Keratinocyte (primary cell): Measurements from ENCODE around the gene TMC5. TPM values are rescaled to one million over a fixed set of nuclear protein-coding genes. Genes with fewer than 3 reads are reported as not detected.
"Not testable (repeated sequence)": the region's sequence is repeated elsewhere in the genome, so short reads cannot be mapped to it uniquely, and the experiment has no call there.

ENCODE experiments used
- DNase-seq: peaks from one replicate; pipeline ENCODE4 v3.0.0-alpha.2; 2011; ENCODE audit warnings: low read depth, missing footprints, low spot score
- FAIRE-seq: peaks from 2 replicates; lab custom pipeline; 2011; peaks lifted over from hg19 to GRCh38; lab: Jason Lieb, UNC
- H2AFZ ChIP-seq: 2 replicates; pipeline ENCODE4 v1.6.0; 2012; ENCODE audit warnings: low read length, control low read depth, inconsistent platforms; ENCODE audit not compliant: control insufficient read depth
- H3K27ac ChIP-seq: 2 replicates; pipeline ENCODE4 v1.5.1; 2011; ENCODE audit warnings: low read length; ENCODE audit not compliant: control insufficient read depth, insufficient read depth
- H3K27me3 ChIP-seq: 3 replicates; pipeline ENCODE4 v1.6.0; 2011; ENCODE audit warnings: low read length; ENCODE audit not compliant: control insufficient read depth, insufficient read depth; ENCODE audit errors: extremely low read depth
- H3K36me3 ChIP-seq, 2 experiments: 2 replicates in 1 of 2; 3 replicates in 1 of 2; pipeline ENCODE4 v1.5.1; 2011; ENCODE audit warnings: low read length in 2 of 2, mild to moderate bottlenecking in 1 of 2; ENCODE audit not compliant: control insufficient read depth in 2 of 2, insufficient read depth in 2 of 2; ENCODE audit errors: extremely low read depth in 1 of 2
- H3K4me1 ChIP-seq: 3 replicates; pipeline ENCODE4 v1.5.1; 2011; ENCODE audit warnings: low read length; ENCODE audit not compliant: control insufficient read depth, insufficient read depth; ENCODE audit errors: extremely low read depth
- H3K4me2 ChIP-seq: 3 replicates; pipeline ENCODE4 v1.6.0; 2011; ENCODE audit warnings: low read depth, low read length; ENCODE audit not compliant: control insufficient read depth, insufficient read depth; ENCODE audit errors: extremely low read depth
- H3K4me3 ChIP-seq, 3 experiments: fragments of 200-600 bp in 1 of 3; sonication (generic) in 1 of 3; 2 replicates in 2 of 3; 3 replicates in 1 of 3; pipeline ENCODE4 v1.5.1; 2011 to 2016; ENCODE audit warnings: low read length in 3 of 3, mild to moderate bottlenecking in 3 of 3, control low read depth in 2 of 3, inconsistent platforms in 1 of 3, low read depth in 1 of 3, mixed read lengths in 1 of 3, mixed run types in 1 of 3, moderate library complexity in 1 of 3; ENCODE audit not compliant: control insufficient read depth in 2 of 3, insufficient read depth in 2 of 3; ENCODE audit errors: extremely low read depth in 1 of 3
- H3K79me2 ChIP-seq: 2 replicates; pipeline ENCODE4 v1.6.0; 2012; ENCODE audit warnings: low read length; ENCODE audit not compliant: control insufficient read depth, insufficient read depth
- H3K9ac ChIP-seq: 3 replicates; pipeline ENCODE4 v1.6.0; 2011; ENCODE audit warnings: low read length; ENCODE audit not compliant: control insufficient read depth, insufficient read depth; ENCODE audit errors: extremely low read depth
- H3K9me1 ChIP-seq: 3 replicates; pipeline ENCODE4 v1.6.0; 2011; ENCODE audit warnings: low read length; ENCODE audit not compliant: control insufficient read depth, insufficient read depth; ENCODE audit errors: extremely low read depth
- H3K9me3 ChIP-seq: 2 replicates; pipeline ENCODE4 v1.5.1; 2012; ENCODE audit warnings: low read depth, low read length; ENCODE audit not compliant: control insufficient read depth
- H4K20me1 ChIP-seq: 3 replicates; pipeline ENCODE4 v1.6.0; 2011; ENCODE audit warnings: low read length; ENCODE audit not compliant: control insufficient read depth, insufficient read depth; ENCODE audit errors: extremely low read depth
- EZH2 ChIP-seq: IDR thresholded peaks from one replicate; pipeline ENCODE4 v1.6.1; 2012; ENCODE audit warnings: inconsistent platforms, mild to moderate bottlenecking, low read length, moderate library complexity
- dilution Hi-C: fragments of 300-500 bp; cut with MboI; formaldehyde crosslinking; loops from one replicate; pipeline ENCODE4 v1.7.0; 2020; ENCODE audit warnings: low sequenced_read_pairs; ENCODE audit not compliant: extremely low pct_ligation_motif_present
- polyA plus RNA-seq, 5 experiments: library from polyadenylated mRNA; depleted of rRNA in 3 of 5; stranded (reverse) in 3 of 5; stranded (forward) in 1 of 5; unstranded in 1 of 5; fragments of >200 nt; gene quantifications; 1 replicate in 1 of 5; 2 replicates in 3 of 5; 3 replicates in 1 of 5; pipeline versions ENCODE4 v1.2.1 to v1.2.3, GENCODE V29; 2011 to 2012; ENCODE audit warnings: missing spikeins in 2 of 5, low read depth in 1 of 5, low replicate concordance in 1 of 5
- TF ChIP-seq, protein P1 (sequence below), 3 experiments: IDR thresholded peaks in 1 of 3; conservative IDR thresholded peaks in 1 of 3; optimal IDR thresholded peaks in 1 of 3; 2 replicates in 2 of 3; 3 replicates in 1 of 3; pipeline versions ENCODE3 to v1.5.1; 2011; ENCODE audit warnings: low read length in 3 of 3, mild to moderate bottlenecking in 3 of 3, moderate library complexity in 2 of 3, control low read depth in 1 of 3, inconsistent platforms in 1 of 3; ENCODE audit not compliant: insufficient read depth in 2 of 3; ENCODE audit errors: extremely low read depth in 1 of 3

TMC5 gene
- polyA plus RNA-seq, 1 donor (not counting 4 experiments of a cell fraction or from before 2014, with no cell fraction given): 0.18 TPM

DNA sequence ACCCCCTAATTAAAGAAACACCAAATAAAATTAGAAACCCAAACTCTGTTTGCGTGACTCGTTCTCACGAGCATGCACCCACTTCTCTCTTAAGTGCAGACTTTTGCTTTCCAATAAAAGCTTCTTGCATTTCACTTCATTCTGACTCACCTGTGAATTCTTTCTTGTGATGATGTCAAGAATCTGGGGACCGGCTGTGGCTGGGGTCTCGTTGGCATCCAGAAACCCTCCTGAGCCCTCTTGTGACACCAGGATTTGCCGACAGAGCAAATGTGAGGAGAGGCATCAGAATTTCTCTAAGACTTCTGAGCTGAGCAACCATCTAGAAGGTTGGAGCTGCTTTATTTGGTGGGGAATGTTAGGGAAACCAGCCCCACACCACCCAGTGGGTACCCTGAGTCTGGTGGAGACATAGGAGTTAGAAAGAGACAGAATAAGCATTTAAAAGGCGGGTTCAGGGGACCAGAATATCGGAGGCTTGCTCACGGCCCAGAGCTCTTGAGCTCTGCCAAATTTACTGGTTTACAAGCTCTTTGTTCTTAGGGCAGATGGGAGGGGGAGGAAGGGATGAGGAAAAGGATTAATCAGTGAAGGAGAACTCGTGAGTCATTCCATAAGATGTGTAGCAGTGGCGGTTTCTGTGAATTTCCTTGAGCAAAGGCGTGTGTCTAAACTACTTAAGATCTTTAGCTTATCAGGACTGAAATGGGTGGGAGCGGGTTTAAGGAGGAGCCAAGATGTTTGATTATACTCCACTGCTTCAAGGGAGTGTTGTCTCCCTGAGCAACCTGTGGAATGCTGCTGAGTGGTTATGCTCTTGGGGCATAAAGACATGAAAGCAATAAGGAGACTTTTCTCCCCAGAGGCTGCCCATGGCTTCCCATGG lies 24.2 kb upstream of the TMC5 start:
- Histone ChIP-seq H3K4me1 (peaks cover 21% of the 10 kb centered on the region), H3K36me3 (no peaks in the 10 kb centered on the region), H3K4me3 (peak overlapping the region in 2 of 3 experiments; percentile 25 to 33), H3K9ac (peak overlapping the region; percentile 66), H3K9me1 (no peaks in the 10 kb centered on the region), H3K27me3 (no peaks in the 10 kb centered on the region), H3K27ac (peak overlapping the region; percentile 79), H2AFZ (peak overlapping the region; percentile 76), H3K79me2 (no peaks in the 10 kb centered on the region), H3K9me3 (no peaks in the 10 kb centered on the region), H4K20me1 (no peaks in the 10 kb centered on the region), H3K4me2 (peak overlapping the region; percentile 67)
- DNase-seq (peak; percentile 64), FAIRE-seq (no peak)
- TF ChIP-seq, protein P1, sequence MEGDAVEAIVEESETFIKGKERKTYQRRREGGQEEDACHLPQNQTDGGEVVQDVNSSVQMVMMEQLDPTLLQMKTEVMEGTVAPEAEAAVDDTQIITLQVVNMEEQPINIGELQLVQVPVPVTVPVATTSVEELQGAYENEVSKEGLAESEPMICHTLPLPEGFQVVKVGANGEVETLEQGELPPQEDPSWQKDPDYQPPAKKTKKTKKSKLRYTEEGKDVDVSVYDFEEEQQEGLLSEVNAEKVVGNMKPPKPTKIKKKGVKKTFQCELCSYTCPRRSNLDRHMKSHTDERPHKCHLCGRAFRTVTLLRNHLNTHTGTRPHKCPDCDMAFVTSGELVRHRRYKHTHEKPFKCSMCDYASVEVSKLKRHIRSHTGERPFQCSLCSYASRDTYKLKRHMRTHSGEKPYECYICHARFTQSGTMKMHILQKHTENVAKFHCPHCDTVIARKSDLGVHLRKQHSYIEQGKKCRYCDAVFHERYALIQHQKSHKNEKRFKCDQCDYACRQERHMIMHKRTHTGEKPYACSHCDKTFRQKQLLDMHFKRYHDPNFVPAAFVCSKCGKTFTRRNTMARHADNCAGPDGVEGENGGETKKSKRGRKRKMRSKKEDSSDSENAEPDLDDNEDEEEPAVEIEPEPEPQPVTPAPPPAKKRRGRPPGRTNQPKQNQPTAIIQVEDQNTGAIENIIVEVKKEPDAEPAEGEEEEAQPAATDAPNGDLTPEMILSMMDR (optimal IDR thresholded peaks at IDR 0.05 in 1 of 3, IDR thresholded peaks at IDR 0.05 in 1 of 3, conservative IDR thresholded peaks at IDR 0.05 in 1 of 3; ENCODE audit: extremely low read depth in 1 of 3, insufficient read depth in 2 of 3, low read length in 3 of 3): no peak
- no peak for TF ChIP-seq EZH2
- dilution Hi-C loops: no loop called here

DNA sequence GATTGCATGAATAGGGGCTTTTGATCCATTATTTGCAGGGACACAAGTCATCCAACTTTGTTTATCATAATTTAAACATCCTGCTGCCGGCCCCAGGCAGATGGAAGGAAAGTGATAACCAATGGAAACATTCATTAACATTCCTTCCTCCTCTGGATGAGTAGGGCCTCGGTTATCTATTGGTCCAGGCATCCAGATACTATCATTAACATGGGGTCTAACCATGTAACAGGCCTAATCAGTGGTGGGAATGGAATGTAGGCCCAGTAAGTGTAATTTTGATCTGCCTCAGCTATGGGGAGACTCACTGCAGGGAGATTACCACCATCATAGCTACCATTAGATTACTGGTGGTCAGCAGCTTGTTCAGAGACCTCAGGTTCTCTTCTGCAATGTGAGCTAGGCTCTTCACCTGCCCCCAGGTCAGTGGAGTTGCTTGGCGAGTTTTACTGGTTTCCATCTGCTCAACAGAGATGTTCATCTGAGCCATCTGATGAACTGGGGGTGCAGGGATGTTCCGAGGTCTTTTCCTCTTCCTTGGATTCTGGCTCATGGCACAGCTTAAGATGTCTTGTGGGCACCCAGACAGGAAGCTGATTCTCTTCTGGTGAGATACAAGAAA lies 21.9 kb upstream of the TMC5 start:
- H3K4me2 ChIP-seq, H3K9me1 ChIP-seq, H4K20me1 ChIP-seq, H2AFZ ChIP-seq, FAIRE-seq, H3K36me3 ChIP-seq, H3K4me3 ChIP-seq, H3K79me2 ChIP-seq, H3K27ac ChIP-seq, H3K27me3 ChIP-seq, H3K9ac ChIP-seq, H3K9me3 ChIP-seq, dilution Hi-C loops, DNase-seq: not testable (repeated sequence)
- peaks cover 21% of the 10 kb centered on the region for H3K4me1 ChIP-seq
